PC-9 (cell line): Measurements from ENCODE around the gene PTPN20. TPM values are rescaled to one million over a fixed set of nuclear protein-coding genes. Genes with fewer than 3 reads are reported as not detected.

ENCODE experiments used
- BruUV-seq: library from RNA; stranded (reverse); fragments of 400-500 nt; replicated peaks from 2 replicates; lab custom pipeline; 2021; lab: Mats Ljungman, UMichigan
- CTCF ChIA-PET: fragments of 300-600 bp; sonication (Branson Sonifier 250); formaldehyde crosslinking; loops from one replicate; lab custom pipeline; 2022; ENCODE audit warnings: antibody characterized with exemption; lab: Charles Lee
- POLR2A ChIA-PET: fragments of 300-600 bp; sonication (Branson Sonifier 250); formaldehyde crosslinking; loops from one replicate; lab custom pipeline; 2022; ENCODE audit warnings: antibody characterized with exemption; ENCODE audit not compliant: unreplicated experiment; lab: Charles Lee
- DNase-seq, 2 experiments: peaks; one replicate each; pipeline versions ENCODE4 v3.0.0 to v3.0.0-alpha.2; 2015 to 2022; ENCODE audit warnings: mixed read lengths in 1 of 2
- H2AFZ ChIP-seq: fragments of 200-600 bp; sonication (generic); 2 replicates; pipeline ENCODE4 v1.8.1; 2017; ENCODE audit warnings: antibody characterized with exemption
- H3F3A ChIP-seq: fragments of 200-600 bp; sonication (generic); 2 replicates; pipeline ENCODE4 v1.8.1; 2017; ENCODE audit warnings: antibody characterized with exemption, mild to moderate bottlenecking, low read depth; ENCODE audit not compliant: insufficient read depth
- H3K27ac ChIP-seq: fragments of 200-600 bp; sonication (generic); 2 replicates; pipeline ENCODE4 v1.6.1; 2016; ENCODE audit warnings: mixed run types
- H3K27me3 ChIP-seq: fragments of 200-600 bp; sonication (generic); 2 replicates; pipeline ENCODE4 v1.6.1; 2016; ENCODE audit warnings: low read depth, mixed run types; ENCODE audit not compliant: insufficient read depth
- H3K36me3 ChIP-seq: fragments of 200-600 bp; sonication (generic); 2 replicates; pipeline ENCODE4 v1.6.1; 2016; ENCODE audit warnings: low read depth, mixed run types
- H3K4me1 ChIP-seq: fragments of 200-600 bp; sonication (generic); replicated peaks from 2 replicates; pipeline ENCODE4 v1.6.1; 2016; ENCODE audit warnings: mixed run types; ENCODE audit not compliant: insufficient read depth
- H3K4me2 ChIP-seq: fragments of 200-600 bp; sonication (generic); 2 replicates; pipeline ENCODE4 v1.6.1; 2017; ENCODE audit warnings: mixed run types
- H3K4me3 ChIP-seq: fragments of 200-600 bp; sonication (generic); 2 replicates; pipeline ENCODE4 v1.6.1; 2016; ENCODE audit warnings: mixed run types
- H3K79me2 ChIP-seq: fragments of 200-600 bp; sonication (generic); 2 replicates; pipeline ENCODE4 v1.6.1; 2017; ENCODE audit warnings: low read depth, mixed run types
- H3K9me2 ChIP-seq: fragments of 200-600 bp; sonication (generic); 2 replicates; pipeline ENCODE4 v1.8.1; 2017; ENCODE audit warnings: mild to moderate bottlenecking; ENCODE audit not compliant: insufficient read depth
- H3K9me3 ChIP-seq: fragments of 200-600 bp; sonication (generic); 2 replicates; pipeline ENCODE4 v1.8.1; 2016; ENCODE audit warnings: low read depth; ENCODE audit not compliant: insufficient read depth
- H4K20me1 ChIP-seq: fragments of 200-600 bp; sonication (generic); 2 replicates; pipeline ENCODE4 v1.8.1; 2017; ENCODE audit not compliant: insufficient read depth
- EZH2 ChIP-seq: fragments of 200-600 bp; sonication (generic); IDR thresholded peaks from 2 replicates; pipeline ENCODE4 v1.8.0; 2017; ENCODE audit warnings: antibody characterized with exemption, low read depth
- intact Hi-C: fragments of 100-400 bp; cut with micrococcal nuclease; formaldehyde crosslinking; loops from one replicate; pipeline ENCODE4 v1.10.0; 2022; ENCODE audit not compliant: unreplicated experiment
- total RNA-seq: library from RNA; stranded (reverse); gene quantifications from 2 replicates; pipeline ENCODE4 v1.2.3, GENCODE V29; 2021
- TF ChIP-seq, protein P1 (sequence below): fragments of 200-600 bp; sonication (generic); conservative IDR thresholded peaks from 2 replicates; pipeline ENCODE4 v1.6.1; 2017; ENCODE audit warnings: mixed run types, antibody characterized with exemption, mild to moderate bottlenecking, moderate library complexity

Gene PTPN20
- total RNA-seq, 1 experiment from 2014 or later = 19.1 TPM

DNA sequence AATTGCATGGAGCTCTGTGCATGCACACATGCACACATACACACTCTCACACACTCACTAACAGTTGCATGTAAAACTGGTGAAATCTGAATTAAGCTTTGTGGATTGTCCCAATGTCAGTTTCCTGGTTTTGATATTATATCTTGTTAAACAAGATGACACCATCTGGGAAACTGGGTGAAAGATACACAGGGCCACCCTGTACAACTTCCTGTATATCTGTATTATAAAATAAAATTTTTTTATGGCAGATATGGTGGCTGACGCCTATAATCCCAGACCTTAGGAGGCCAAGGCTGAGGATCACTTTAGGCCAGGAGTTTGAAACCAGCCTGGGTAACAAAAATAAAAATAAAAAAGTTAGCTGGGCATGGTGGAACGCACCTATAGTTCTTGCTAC lies 87.4 kb downstream of the PTPN20 start:
- no peaks in the 10 kb centered on the region for H3K4me1 ChIP-seq
- H3K79me2 ChIP-seq = no peaks in the 10 kb centered on the region
- no peaks in the 10 kb centered on the region; the same call in 1 of the 2 replicates for H4K20me1 ChIP-seq
- no peaks in the 10 kb centered on the region for H3K9me2 ChIP-seq
- no peak overlapping the region for H2AFZ ChIP-seq
- H3K9me3 ChIP-seq = peaks cover 4% of the 10 kb centered on the region; the same call in 1 of the 2 replicates
- no peak overlapping the region for H3K4me2 ChIP-seq
- H3K4me3 ChIP-seq = no peak overlapping the region
- POLR2A ChIA-PET = no interaction called here
- intact Hi-C loops = no loop called here
- H3K27ac ChIP-seq = no peak overlapping the region
- no peak for TF ChIP-seq EZH2
- TF ChIP-seq, protein P1, sequence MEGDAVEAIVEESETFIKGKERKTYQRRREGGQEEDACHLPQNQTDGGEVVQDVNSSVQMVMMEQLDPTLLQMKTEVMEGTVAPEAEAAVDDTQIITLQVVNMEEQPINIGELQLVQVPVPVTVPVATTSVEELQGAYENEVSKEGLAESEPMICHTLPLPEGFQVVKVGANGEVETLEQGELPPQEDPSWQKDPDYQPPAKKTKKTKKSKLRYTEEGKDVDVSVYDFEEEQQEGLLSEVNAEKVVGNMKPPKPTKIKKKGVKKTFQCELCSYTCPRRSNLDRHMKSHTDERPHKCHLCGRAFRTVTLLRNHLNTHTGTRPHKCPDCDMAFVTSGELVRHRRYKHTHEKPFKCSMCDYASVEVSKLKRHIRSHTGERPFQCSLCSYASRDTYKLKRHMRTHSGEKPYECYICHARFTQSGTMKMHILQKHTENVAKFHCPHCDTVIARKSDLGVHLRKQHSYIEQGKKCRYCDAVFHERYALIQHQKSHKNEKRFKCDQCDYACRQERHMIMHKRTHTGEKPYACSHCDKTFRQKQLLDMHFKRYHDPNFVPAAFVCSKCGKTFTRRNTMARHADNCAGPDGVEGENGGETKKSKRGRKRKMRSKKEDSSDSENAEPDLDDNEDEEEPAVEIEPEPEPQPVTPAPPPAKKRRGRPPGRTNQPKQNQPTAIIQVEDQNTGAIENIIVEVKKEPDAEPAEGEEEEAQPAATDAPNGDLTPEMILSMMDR = no peak
- peaks cover 10% of the 10 kb centered on the region; the same call in 1 of the 2 replicates for H3K36me3 ChIP-seq
- no peaks in the 10 kb centered on the region for H3F3A ChIP-seq
- CTCF ChIA-PET = no interaction called here
- peak in 1 of 2 experiments; percentile 33 for DNase-seq
- BruUV-seq = no TSS peak
- no peaks in the 10 kb centered on the region for H3K27me3 ChIP-seq

DNA sequence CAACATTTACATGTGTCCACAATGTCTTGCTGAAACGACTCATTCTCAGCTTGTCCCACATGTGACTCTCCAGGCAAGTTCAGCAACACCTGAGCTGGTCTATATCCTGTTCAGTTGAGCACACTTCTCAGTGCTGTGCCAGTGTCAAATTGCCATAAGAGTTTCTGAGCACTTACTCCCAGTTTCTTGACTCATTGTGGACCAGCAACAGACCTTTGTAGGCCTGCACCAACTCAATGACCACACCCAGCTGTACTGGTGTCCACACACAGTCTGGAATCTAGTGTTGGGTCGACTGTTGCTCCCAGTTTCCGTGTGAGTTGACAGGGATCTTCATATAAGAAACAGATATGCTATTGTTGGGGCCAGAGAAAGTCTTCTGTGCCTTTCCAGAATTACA lies 88.0 kb downstream of the PTPN20 start:
- CTCF ChIA-PET = no interaction called here

DNA sequence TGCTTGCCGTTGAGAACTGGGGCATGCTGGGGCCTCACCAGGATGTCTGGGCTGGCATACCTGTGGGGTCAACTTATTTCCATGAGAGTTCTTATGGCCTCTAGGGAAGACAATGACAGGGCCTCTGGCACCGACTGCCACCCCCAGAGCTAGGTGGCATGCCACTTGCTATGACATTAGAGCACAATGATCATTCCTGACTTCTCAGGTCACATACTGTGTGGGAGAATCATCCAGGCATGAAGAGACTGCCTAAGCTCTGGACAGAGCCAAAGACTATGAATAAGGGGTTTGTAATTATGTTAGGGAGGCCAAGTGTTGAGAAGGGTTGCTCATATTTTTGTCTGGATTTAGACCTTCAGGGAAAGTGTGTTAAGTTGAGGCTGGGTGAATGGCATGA lies 97.5 kb downstream of the PTPN20 start:
- H3K27ac ChIP-seq = no peak overlapping the region
- H3K27me3 ChIP-seq = no peaks in the 10 kb centered on the region
- no TSS peak for BruUV-seq
- H3K9me3 ChIP-seq = no peaks in the 10 kb centered on the region
- H3K36me3 ChIP-seq = no peaks in the 10 kb centered on the region
- H3K4me2 ChIP-seq = no peak overlapping the region
- no peak overlapping the region for H2AFZ ChIP-seq
- POLR2A ChIA-PET = interaction anchor here (0.6 kb wide), 1 partner anchor 387 kb away, joined by 6 read pairs; no protein-coding TSS in a partner anchor
- CTCF ChIA-PET = no interaction called here
- intact Hi-C loops = no loop called here
- no peaks in the 10 kb centered on the region for H3K9me2 ChIP-seq
- H3K4me1 ChIP-seq = no peaks in the 10 kb centered on the region
- TF ChIP-seq, protein P1 = no peak
- no peak for TF ChIP-seq EZH2
- H4K20me1 ChIP-seq = no peaks in the 10 kb centered on the region
- no peak for DNase-seq
- no peaks in the 10 kb centered on the region for H3K79me2 ChIP-seq
- H3F3A ChIP-seq = no peaks in the 10 kb centered on the region
- no peak overlapping the region for H3K4me3 ChIP-seq

More for the DNA sequence above, 88.0 kb downstream of the PTPN20 start:
- Histone ChIP-seq H3K79me2 (no peaks in the 10 kb centered on the region), H3K4me2 (no peak overlapping the region), H3K36me3 (peaks cover 10% of the 10 kb centered on the region; the same call in 1 of the 2 replicates), H3K9me2 (no peaks in the 10 kb centered on the region), H3K4me1 (no peaks in the 10 kb centered on the region), H2AFZ (no peak overlapping the region), H3K27me3 (no peaks in the 10 kb centered on the region), H3K27ac (no peak overlapping the region), H3K9me3 (peaks cover 4% of the 10 kb centered on the region; the same call in 1 of the 2 replicates), H3K4me3 (no peak overlapping the region), H4K20me1 (no peaks in the 10 kb centered on the region; the same call in 1 of the 2 replicates), H3F3A (no peaks in the 10 kb centered on the region)
- POLR2A ChIA-PET = no interaction called here
- intact Hi-C loops = no loop called here
- no peak for DNase-seq
- TF ChIP-seq, protein P1 = no peak
- TF ChIP-seq EZH2 = no peak
- no TSS peak for BruUV-seq
